SK-N-SH (cell line): Measurements from ENCODE around the gene CEP290. TPM values are rescaled to one million over a fixed set of nuclear protein-coding genes. Genes with fewer than 3 reads are reported as not detected.

Experiments used
- CTCF ChIA-PET: fragments of 300-600, 350-600 bp; formaldehyde crosslinking; extraction: SDS; loops from one replicate; lab custom pipeline; 2021; lab: Yijun Ruan, JAX
- POLR2A ChIA-PET: fragments of 350-600 bp; sonication (Branson Sonifier 250); formaldehyde crosslinking; extraction: SDS; loops from one replicate; lab custom pipeline; 2020; ENCODE audit warnings: antibody characterized with exemption, inconsistent platforms; lab: Yijun Ruan, JAX
- DNase-seq: peaks from one replicate; pipeline ENCODE4 v3.0.0; 2012
- H2AFZ ChIP-seq: fragments of 200-600 bp; sonication (generic); 2 replicates; pipeline ENCODE4 v1.8.1; 2016; ENCODE audit warnings: antibody characterized with exemption, mild to moderate bottlenecking, low read depth
- H3F3A ChIP-seq: fragments of 200-600 bp; sonication (generic); replicated peaks from 2 replicates; pipeline ENCODE3; 2016; ENCODE audit warnings: antibody characterized with exemption, mild to moderate bottlenecking; ENCODE audit not compliant: insufficient read depth
- H3K27ac ChIP-seq, 2 experiments: fragments of 200-500 bp in 1 of 2; fragments of 200-600 bp in 1 of 2; sonication (Bioruptor generic) in 1 of 2; sonication (generic), shearing (Covaris generic) in 1 of 2; 2 replicates each; pipeline versions ENCODE4 v1.5.1 to v1.6.1; 2014 to 2016; ENCODE audit warnings: low read depth in 2 of 2, inconsistent platforms in 1 of 2, low read length in 1 of 2, mild to moderate bottlenecking in 1 of 2, mixed read lengths in 1 of 2
- H3K27me3 ChIP-seq: fragments of 200-600 bp; sonication (generic), shearing (Covaris generic); 2 replicates; pipeline ENCODE4 v1.6.1; 2016; ENCODE audit warnings: mixed run types; ENCODE audit not compliant: insufficient read depth
- H3K36me3 ChIP-seq, 2 experiments: fragments of 200-500 bp in 1 of 2; fragments of 200-600 bp in 1 of 2; sonication (Bioruptor generic) in 1 of 2; sonication (generic) in 1 of 2; replicated peaks in 1 of 2; 2 replicates each; pipeline versions ENCODE3 to v1.5.1; 2014 to 2016; ENCODE audit warnings: low read length in 1 of 2, mild to moderate bottlenecking in 1 of 2; ENCODE audit not compliant: insufficient read depth in 2 of 2, control insufficient read depth in 1 of 2
- H3K4me1 ChIP-seq, 2 experiments: fragments of 200-500 bp in 1 of 2; fragments of 200-600 bp in 1 of 2; sonication (Bioruptor generic) in 1 of 2; sonication (generic), shearing (Covaris generic) in 1 of 2; 2 replicates each; pipeline versions ENCODE4 v1.5.1 to v1.6.1; 2014 to 2016; ENCODE audit warnings: low read depth in 1 of 2, low read length in 1 of 2, mixed run types in 1 of 2; ENCODE audit not compliant: insufficient read depth in 2 of 2, control insufficient read depth in 1 of 2
- H3K4me2 ChIP-seq: fragments of 200-600 bp; sonication (generic), shearing (Covaris generic); 2 replicates; pipeline ENCODE4 v1.6.1; 2017; ENCODE audit warnings: mixed run types
- H3K4me3 ChIP-seq, 2 experiments: fragments of 200-500 bp in 1 of 2; fragments of 200-600 bp in 1 of 2; sonication (Bioruptor generic) in 1 of 2; sonication (generic), shearing (Covaris generic) in 1 of 2; 2 replicates each; pipeline versions ENCODE4 v1.5.1 to v1.8.1; 2014 to 2016; ENCODE audit warnings: low read depth in 2 of 2, inconsistent platforms in 1 of 2, low read length in 1 of 2, mild to moderate bottlenecking in 1 of 2, mixed read lengths in 1 of 2, moderate library complexity in 1 of 2
- H3K79me2 ChIP-seq: fragments of 200-600 bp; sonication (generic); 2 replicates; pipeline ENCODE4 v1.8.1; 2017; ENCODE audit warnings: mild to moderate bottlenecking; ENCODE audit not compliant: insufficient read depth
- H3K9ac ChIP-seq: fragments of 200-600 bp; sonication (generic); 2 replicates; pipeline ENCODE4 v1.6.1; 2017; ENCODE audit warnings: mixed run types
- H3K9me2 ChIP-seq: fragments of 200-600 bp; sonication (generic); 2 replicates; pipeline ENCODE4 v1.6.1; 2017; ENCODE audit warnings: mixed run types
- H3K9me3 ChIP-seq: fragments of 200-600 bp; sonication (generic); 2 replicates; pipeline ENCODE4 v1.6.1; 2017; ENCODE audit warnings: mixed run types, mild to moderate bottlenecking, moderate library complexity
- H4K20me1 ChIP-seq: fragments of 200-600 bp; sonication (generic); 2 replicates; pipeline ENCODE4 v1.6.1; 2017; ENCODE audit warnings: mild to moderate bottlenecking, mixed run types; ENCODE audit not compliant: insufficient read depth
- EP300 ChIP-seq, 2 experiments: IDR thresholded peaks; 2 replicates each; pipeline versions ENCODE4 v1.4.0 to v1.6.1; 2012; ENCODE audit warnings: borderline replicate concordance in 1 of 2, low read depth in 1 of 2, low read length in 1 of 2
- MEF2A ChIP-seq: IDR thresholded peaks from 2 replicates; pipeline ENCODE4 v1.4.0; 2012; ENCODE audit warnings: low read depth, borderline replicate concordance
- NFIC ChIP-seq: IDR thresholded peaks from 2 replicates; pipeline ENCODE4 v1.4.0; 2012; ENCODE audit warnings: borderline replicate concordance
- RAD21 ChIP-seq: IDR thresholded peaks from 2 replicates; pipeline ENCODE4 v1.6.1; 2012; ENCODE audit warnings: mild to moderate bottlenecking, low read length
- RXRA ChIP-seq: IDR thresholded peaks from 2 replicates; pipeline ENCODE4 v1.4.0; 2012; ENCODE audit warnings: low read depth, mild to moderate bottlenecking, borderline replicate concordance
- SMC3 ChIP-seq: IDR thresholded peaks from 2 replicates; pipeline ENCODE4 v1.6.1; 2012; ENCODE audit warnings: low read depth, low read length, improper control_type of control experiment
- TEAD4 ChIP-seq: IDR thresholded peaks from 2 replicates; pipeline ENCODE4 v1.4.0; 2012; ENCODE audit warnings: mild to moderate bottlenecking, borderline replicate concordance; ENCODE audit not compliant: insufficient read depth
- YY1 ChIP-seq: IDR thresholded peaks from 2 replicates; pipeline ENCODE4 v1.4.0; 2012; ENCODE audit warnings: low read depth, mild to moderate bottlenecking
- WGBS: methylation state at CpG from one replicate; pipeline ENCODE4 v1.1.6; 2017; ENCODE audit warnings: low lambda C conversion rate; 5-methylcytosine and 5-hydroxymethylcytosine counted together
- polyA plus RNA-seq, 3 experiments: library from polyadenylated mRNA; depleted of rRNA; stranded (reverse); fragments of >200 nt; gene quantifications; 2 replicates each; pipeline ENCODE4 v1.2.3, GENCODE V29; 2012
- TF ChIP-seq, protein P1 (sequence below): fragments of 150-350 bp; IDR thresholded peaks from 2 replicates; pipeline ENCODE4 v1.6.1; 2016; ENCODE audit warnings: mild to moderate bottlenecking, low read depth, low read length
- TF ChIP-seq, protein P2 (sequence below): fragments of 200-600 bp; sonication (generic); IDR thresholded peaks from 2 replicates; pipeline ENCODE4 v1.6.1; 2017; ENCODE audit warnings: antibody characterized with exemption, mild to moderate bottlenecking, moderate library complexity
- TF ChIP-seq, protein P3 (sequence below): IDR thresholded peaks from 2 replicates; pipeline ENCODE4 v1.4.0; 2012; ENCODE audit warnings: low read depth, borderline replicate concordance
- TF ChIP-seq, protein P4 (sequence below): IDR thresholded peaks from 2 replicates; pipeline ENCODE4 v1.4.0; 2012; ENCODE audit warnings: low read depth, borderline replicate concordance

Gene CEP290
- polyA plus RNA-seq, 1 of the 3 experiments (the other 2 are of a cell fraction): 8.9 TPM

DNA sequence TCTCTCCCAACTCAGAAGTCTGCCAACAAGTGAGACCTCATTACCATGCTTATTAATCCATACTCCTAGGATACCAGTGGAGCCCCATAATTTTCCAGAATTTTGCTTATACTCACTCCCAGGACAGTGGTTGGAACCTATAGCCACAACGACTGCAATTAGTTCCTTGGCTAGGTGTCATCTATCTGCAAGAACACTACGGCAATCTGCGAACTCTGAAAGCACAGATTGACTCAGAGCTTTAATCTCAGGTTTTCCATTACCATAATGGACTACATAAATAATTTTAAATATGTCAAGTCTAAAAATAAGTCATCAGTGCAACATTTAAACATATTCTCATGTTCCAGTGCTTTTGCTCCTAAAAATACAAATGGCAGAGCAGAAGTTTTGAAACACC, 33.7 kb upstream of the CEP290 start:
- Histone ChIP-seq H3K4me2 (no peak overlapping the region), H3F3A (peaks cover 12% of the 10 kb centered on the region), H3K4me3 (no peak overlapping the region), H2AFZ (no peak overlapping the region), H3K9me3 (no peaks in the 10 kb centered on the region), H3K27ac (no peak overlapping the region), H3K79me2 (no peaks in the 10 kb centered on the region), H3K36me3 (peaks cover 51 to 68% of the 10 kb centered on the region in 2 experiments), H3K27me3 (no peaks in the 10 kb centered on the region), H3K9ac (no peak overlapping the region), H3K9me2 (0 out of 2 replicates have a peak, but pooled peaks cover 3% of the 10 kb centered on the region), H4K20me1 (no peaks in the 10 kb centered on the region), H3K4me1 (no peaks in the 10 kb centered on the region)
- ChIA-PET CTCF (interaction anchor here (0.9 kb wide), 1 partner anchor 13 kb away, joined by 3 read pairs; no protein-coding TSS in a partner anchor), POLR2A (no interaction called here)
- no peak for TF ChIP-seq YY1
- TF ChIP-seq MEF2A: no peak
- no peak for TF ChIP-seq TEAD4
- TF ChIP-seq RXRA: no peak
- TF ChIP-seq RAD21: no peak
- TF ChIP-seq, protein P1, sequence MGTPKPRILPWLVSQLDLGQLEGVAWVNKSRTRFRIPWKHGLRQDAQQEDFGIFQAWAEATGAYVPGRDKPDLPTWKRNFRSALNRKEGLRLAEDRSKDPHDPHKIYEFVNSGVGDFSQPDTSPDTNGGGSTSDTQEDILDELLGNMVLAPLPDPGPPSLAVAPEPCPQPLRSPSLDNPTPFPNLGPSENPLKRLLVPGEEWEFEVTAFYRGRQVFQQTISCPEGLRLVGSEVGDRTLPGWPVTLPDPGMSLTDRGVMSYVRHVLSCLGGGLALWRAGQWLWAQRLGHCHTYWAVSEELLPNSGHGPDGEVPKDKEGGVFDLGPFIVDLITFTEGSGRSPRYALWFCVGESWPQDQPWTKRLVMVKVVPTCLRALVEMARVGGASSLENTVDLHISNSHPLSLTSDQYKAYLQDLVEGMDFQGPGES: no peak
- TF ChIP-seq, protein P2, sequence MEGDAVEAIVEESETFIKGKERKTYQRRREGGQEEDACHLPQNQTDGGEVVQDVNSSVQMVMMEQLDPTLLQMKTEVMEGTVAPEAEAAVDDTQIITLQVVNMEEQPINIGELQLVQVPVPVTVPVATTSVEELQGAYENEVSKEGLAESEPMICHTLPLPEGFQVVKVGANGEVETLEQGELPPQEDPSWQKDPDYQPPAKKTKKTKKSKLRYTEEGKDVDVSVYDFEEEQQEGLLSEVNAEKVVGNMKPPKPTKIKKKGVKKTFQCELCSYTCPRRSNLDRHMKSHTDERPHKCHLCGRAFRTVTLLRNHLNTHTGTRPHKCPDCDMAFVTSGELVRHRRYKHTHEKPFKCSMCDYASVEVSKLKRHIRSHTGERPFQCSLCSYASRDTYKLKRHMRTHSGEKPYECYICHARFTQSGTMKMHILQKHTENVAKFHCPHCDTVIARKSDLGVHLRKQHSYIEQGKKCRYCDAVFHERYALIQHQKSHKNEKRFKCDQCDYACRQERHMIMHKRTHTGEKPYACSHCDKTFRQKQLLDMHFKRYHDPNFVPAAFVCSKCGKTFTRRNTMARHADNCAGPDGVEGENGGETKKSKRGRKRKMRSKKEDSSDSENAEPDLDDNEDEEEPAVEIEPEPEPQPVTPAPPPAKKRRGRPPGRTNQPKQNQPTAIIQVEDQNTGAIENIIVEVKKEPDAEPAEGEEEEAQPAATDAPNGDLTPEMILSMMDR: no peak
- TF ChIP-seq, protein P3, sequence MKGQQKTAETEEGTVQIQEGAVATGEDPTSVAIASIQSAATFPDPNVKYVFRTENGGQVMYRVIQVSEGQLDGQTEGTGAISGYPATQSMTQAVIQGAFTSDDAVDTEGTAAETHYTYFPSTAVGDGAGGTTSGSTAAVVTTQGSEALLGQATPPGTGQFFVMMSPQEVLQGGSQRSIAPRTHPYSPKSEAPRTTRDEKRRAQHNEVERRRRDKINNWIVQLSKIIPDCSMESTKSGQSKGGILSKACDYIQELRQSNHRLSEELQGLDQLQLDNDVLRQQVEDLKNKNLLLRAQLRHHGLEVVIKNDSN: no peak
- TF ChIP-seq EP300 (IDR thresholded peaks at IDR 0.05; ENCODE audit: borderline replicate concordance in 1 of 2, low read depth in 1 of 2, low read length in 1 of 2): no peak
- TF ChIP-seq, protein P4, sequence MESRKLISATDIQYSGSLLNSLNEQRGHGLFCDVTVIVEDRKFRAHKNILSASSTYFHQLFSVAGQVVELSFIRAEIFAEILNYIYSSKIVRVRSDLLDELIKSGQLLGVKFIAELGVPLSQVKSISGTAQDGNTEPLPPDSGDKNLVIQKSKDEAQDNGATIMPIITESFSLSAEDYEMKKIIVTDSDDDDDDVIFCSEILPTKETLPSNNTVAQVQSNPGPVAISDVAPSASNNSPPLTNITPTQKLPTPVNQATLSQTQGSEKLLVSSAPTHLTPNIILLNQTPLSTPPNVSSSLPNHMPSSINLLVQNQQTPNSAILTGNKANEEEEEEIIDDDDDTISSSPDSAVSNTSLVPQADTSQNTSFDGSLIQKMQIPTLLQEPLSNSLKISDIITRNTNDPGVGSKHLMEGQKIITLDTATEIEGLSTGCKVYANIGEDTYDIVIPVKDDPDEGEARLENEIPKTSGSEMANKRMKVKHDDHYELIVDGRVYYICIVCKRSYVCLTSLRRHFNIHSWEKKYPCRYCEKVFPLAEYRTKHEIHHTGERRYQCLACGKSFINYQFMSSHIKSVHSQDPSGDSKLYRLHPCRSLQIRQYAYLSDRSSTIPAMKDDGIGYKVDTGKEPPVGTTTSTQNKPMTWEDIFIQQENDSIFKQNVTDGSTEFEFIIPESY: no peak
- TF ChIP-seq SMC3: no peak
- no peak for TF ChIP-seq NFIC
- DNase-seq: no peak
- 98% methylated on average over 3 of the region's 3 CpGs for WGBS
